ENCODE data around the gene IGFN1. TPM values are rescaled to one million over a fixed set of nuclear protein-coding genes. Genes with fewer than 3 reads are reported as not detected.

IGFN1 gene
- total and polyA plus RNA-seq, 10 of the 15 experiments (the other 5 are each of a cell fraction or from before 2014, with no cell fraction given): not detected

DNA sequence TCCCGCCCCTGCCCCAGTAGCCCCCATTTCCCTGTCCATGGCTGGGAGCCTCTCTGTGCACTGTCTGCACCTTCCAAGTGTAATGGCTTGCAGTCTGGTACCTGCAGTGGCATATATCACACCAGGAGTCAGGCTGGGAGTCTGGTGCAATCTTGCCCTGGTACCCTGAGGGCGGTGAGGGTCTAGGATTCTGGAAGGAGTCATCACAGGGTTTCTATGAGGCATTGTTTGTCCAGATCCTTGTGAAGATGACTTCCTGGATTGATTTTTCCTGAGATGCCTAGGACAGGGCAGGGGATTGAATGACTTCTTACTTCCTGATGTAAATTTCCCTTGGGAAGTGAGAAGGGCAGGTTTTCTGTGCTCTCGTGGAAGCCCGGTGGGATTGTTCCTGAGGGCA lies 86.8 kb downstream of the IGFN1 start:
- in situ Hi-C loops (cut with MboI): no loop called here
- H2AFZ ChIP-seq (ENCODE audit: control insufficient read depth, low read depth, low read length): no peak overlapping the region
- TF ChIP-seq CHD2 (IDR thresholded peaks at IDR 0.05; ENCODE audit: borderline replicate concordance, low read depth, low read length) (no peak), SMC3 (IDR thresholded peaks at IDR 0.05; ENCODE audit: borderline replicate concordance, low read length) (no peak), HDAC2 (IDR thresholded peaks at IDR 0.05) (no peak), PAX8 (IDR thresholded peaks at IDR 0.05) (no peak), PAX5 (IDR thresholded peaks at IDR 0.05; ENCODE audit: borderline replicate concordance, low read depth, low read length) (no peak), NFYB (IDR thresholded peaks at IDR 0.05; ENCODE audit: insufficient read depth, low read depth, low read length) (no peak), NR2C2 (IDR thresholded peaks at IDR 0.05; ENCODE audit: borderline replicate concordance, control insufficient read depth, insufficient read length, low read depth) (no peak), ZNF274 (IDR thresholded peaks at IDR 0.05; ENCODE audit: insufficient read depth, insufficient read length) (no peak), BHLHE40 (IDR thresholded peaks at IDR 0.05; ENCODE audit: borderline replicate concordance in 1 of 2, low read depth in 2 of 2, low read length in 1 of 2) (no peak), POLR2AphosphoS5 (IDR thresholded peaks at IDR 0.05; ENCODE audit: low read length) (no peak), ZSCAN29 (IDR thresholded peaks at IDR 0.05) (no peak), CREM (IDR thresholded peaks at IDR 0.05; ENCODE audit: low read depth) (no peak), ZNF622 (IDR thresholded peaks at IDR 0.05) (no peak), RAD51 (IDR thresholded peaks at IDR 0.05) (no peak)
- TF ChIP-seq, protein P1, sequence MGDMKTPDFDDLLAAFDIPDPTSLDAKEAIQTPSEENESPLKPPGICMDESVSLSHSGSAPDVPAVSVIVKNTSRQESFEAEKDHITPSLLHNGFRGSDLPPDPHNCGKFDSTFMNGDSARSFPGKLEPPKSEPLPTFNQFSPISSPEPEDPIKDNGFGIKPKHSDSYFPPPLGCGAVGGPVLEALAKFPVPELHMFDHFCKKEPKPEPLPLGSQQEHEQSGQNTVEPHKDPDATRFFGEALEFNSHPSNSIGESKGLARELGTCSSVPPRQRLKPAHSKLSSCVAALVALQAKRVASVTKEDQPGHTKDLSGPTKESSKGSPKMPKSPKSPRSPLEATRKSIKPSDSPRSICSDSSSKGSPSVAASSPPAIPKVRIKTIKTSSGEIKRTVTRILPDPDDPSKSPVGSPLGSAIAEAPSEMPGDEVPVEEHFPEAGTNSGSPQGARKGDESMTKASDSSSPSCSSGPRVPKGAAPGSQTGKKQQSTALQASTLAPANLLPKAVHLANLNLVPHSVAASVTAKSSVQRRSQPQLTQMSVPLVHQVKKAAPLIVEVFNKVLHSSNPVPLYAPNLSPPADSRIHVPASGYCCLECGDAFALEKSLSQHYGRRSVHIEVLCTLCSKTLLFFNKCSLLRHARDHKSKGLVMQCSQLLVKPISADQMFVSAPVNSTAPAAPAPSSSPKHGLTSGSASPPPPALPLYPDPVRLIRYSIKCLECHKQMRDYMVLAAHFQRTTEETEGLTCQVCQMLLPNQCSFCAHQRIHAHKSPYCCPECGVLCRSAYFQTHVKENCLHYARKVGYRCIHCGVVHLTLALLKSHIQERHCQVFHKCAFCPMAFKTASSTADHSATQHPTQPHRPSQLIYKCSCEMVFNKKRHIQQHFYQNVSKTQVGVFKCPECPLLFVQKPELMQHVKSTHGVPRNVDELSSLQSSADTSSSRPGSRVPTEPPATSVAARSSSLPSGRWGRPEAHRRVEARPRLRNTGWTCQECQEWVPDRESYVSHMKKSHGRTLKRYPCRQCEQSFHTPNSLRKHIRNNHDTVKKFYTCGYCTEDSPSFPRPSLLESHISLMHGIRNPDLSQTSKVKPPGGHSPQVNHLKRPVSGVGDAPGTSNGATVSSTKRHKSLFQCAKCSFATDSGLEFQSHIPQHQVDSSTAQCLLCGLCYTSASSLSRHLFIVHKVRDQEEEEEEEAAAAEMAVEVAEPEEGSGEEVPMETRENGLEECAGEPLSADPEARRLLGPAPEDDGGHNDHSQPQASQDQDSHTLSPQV (IDR thresholded peaks at IDR 0.05): no peak
- TF ChIP-seq, protein P2, sequence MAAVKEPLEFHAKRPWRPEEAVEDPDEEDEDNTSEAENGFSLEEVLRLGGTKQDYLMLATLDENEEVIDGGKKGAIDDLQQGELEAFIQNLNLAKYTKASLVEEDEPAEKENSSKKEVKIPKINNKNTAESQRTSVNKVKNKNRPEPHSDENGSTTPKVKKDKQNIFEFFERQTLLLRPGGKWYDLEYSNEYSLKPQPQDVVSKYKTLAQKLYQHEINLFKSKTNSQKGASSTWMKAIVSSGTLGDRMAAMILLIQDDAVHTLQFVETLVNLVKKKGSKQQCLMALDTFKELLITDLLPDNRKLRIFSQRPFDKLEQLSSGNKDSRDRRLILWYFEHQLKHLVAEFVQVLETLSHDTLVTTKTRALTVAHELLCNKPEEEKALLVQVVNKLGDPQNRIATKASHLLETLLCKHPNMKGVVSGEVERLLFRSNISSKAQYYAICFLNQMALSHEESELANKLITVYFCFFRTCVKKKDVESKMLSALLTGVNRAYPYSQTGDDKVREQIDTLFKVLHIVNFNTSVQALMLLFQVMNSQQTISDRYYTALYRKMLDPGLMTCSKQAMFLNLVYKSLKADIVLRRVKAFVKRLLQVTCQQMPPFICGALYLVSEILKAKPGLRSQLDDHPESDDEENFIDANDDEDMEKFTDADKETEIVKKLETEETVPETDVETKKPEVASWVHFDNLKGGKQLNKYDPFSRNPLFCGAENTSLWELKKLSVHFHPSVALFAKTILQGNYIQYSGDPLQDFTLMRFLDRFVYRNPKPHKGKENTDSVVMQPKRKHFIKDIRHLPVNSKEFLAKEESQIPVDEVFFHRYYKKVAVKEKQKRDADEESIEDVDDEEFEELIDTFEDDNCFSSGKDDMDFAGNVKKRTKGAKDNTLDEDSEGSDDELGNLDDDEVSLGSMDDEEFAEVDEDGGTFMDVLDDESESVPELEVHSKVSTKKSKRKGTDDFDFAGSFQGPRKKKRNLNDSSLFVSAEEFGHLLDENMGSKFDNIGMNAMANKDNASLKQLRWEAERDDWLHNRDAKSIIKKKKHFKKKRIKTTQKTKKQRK (IDR thresholded peaks at IDR 0.05; ENCODE audit: low read depth, low read length): no peak
- TF ChIP-seq, protein P3, sequence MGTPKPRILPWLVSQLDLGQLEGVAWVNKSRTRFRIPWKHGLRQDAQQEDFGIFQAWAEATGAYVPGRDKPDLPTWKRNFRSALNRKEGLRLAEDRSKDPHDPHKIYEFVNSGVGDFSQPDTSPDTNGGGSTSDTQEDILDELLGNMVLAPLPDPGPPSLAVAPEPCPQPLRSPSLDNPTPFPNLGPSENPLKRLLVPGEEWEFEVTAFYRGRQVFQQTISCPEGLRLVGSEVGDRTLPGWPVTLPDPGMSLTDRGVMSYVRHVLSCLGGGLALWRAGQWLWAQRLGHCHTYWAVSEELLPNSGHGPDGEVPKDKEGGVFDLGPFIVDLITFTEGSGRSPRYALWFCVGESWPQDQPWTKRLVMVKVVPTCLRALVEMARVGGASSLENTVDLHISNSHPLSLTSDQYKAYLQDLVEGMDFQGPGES (IDR thresholded peaks at IDR 0.05): no peak

More for the DNA sequence above, 86.8 kb downstream of the IGFN1 start:
- peaks cover 0 to 2% of the 10 kb centered on the region in 2 experiments; a peak in 1 of 4 replicates for H3K27me3 ChIP-seq (replicated peaks in 1 of 2; ENCODE audit: control insufficient read depth in 2 of 2, insufficient read depth in 2 of 2, low read length in 1 of 2)
- H3K4me3 ChIP-seq: no peak overlapping the region
- no peaks in the 10 kb centered on the region for H3K4me1 ChIP-seq (ENCODE audit: control insufficient read depth, insufficient read depth, low read length)
- POLR2A ChIA-PET: no interaction called here
- H3K4me2 ChIP-seq (ENCODE audit: control insufficient read depth, insufficient read depth): no peak overlapping the region
- H3K9me3 ChIP-seq (replicated peaks; ENCODE audit: control insufficient read depth, insufficient read depth, low read length): no peaks in the 10 kb centered on the region
- FAIRE-seq (no peak), ATAC-seq (no peak), DNase-seq (ENCODE audit: low read depth, low spot score) (no peak)
- CTCF ChIA-PET: no interaction called here
- intact Hi-C loops (cut with micrococcal nuclease; ENCODE audit: unreplicated experiment): no loop called here
- H3K9ac ChIP-seq (ENCODE audit: control insufficient read depth, insufficient read depth, low read length): no peak overlapping the region
- no TSS peak for BruUV-seq (replicated peaks)
- RAD21 ChIA-PET (ENCODE audit: unreplicated experiment): no interaction called here
- WGBS (ENCODE audit: insufficient coverage, insufficient replicate concordance, low lambda C conversion rate, missing lambda C conversion rate): 9% methylated on average over 4 of the region's 4 CpGs
- no peaks in the 10 kb centered on the region for H4K20me1 ChIP-seq (ENCODE audit: control insufficient read depth, insufficient read depth)
- H3K27ac ChIP-seq (ENCODE audit: control insufficient read depth, insufficient read depth): no peak overlapping the region
- no peaks in the 10 kb centered on the region for H3K79me2 ChIP-seq (ENCODE audit: control insufficient read depth, insufficient read depth, low read length)
- SMC1A ChIA-PET (ENCODE audit: uncharacterized antibody, unreplicated experiment): no interaction called here
- H3K36me3 ChIP-seq (ENCODE audit: control insufficient read depth in 2 of 2, insufficient read depth in 2 of 2, low read length in 1 of 2): no peaks in the 10 kb centered on the region

Data from GM12878 (cell line).